Loucy (cell line): ENCODE results near the gene TBC1D22A.

Source experiments
- H2AFZ ChIP-seq: fragments of 200-600 bp; sonication (generic); 2 replicates; pipeline ENCODE4 v1.6.0; 2016; ENCODE audit warnings: antibody characterized with exemption, mild to moderate bottlenecking, low read length, moderate library complexity
- H3F3A ChIP-seq: fragments of 200-600 bp; 2 replicates; pipeline ENCODE4 v1.6.0; 2016; ENCODE audit warnings: antibody characterized with exemption, low read depth, mild to moderate bottlenecking
- H3K27me3 ChIP-seq: fragments of 200-600 bp; sonication (generic); 2 replicates; pipeline ENCODE4 v1.6.1; 2014; ENCODE audit warnings: low read length, mild to moderate bottlenecking; ENCODE audit not compliant: insufficient read depth, poor library complexity, severe bottlenecking
- H3K36me3 ChIP-seq: fragments of 200-600 bp; sonication (generic); 2 replicates; pipeline ENCODE4 v1.6.1; 2016; ENCODE audit warnings: low read length; ENCODE audit not compliant: insufficient read depth
- H3K4me1 ChIP-seq: fragments of 200-600 bp; sonication (generic); 2 replicates; pipeline ENCODE4 v1.5.1; 2014; ENCODE audit warnings: low read length, mild to moderate bottlenecking; ENCODE audit not compliant: insufficient read depth, poor library complexity, severe bottlenecking
- H3K4me2 ChIP-seq: fragments of 200-600 bp; sonication (generic); 2 replicates; pipeline ENCODE4 v1.6.0; 2014; ENCODE audit warnings: antibody characterized with exemption, low read length, low read depth, mild to moderate bottlenecking; ENCODE audit not compliant: poor library complexity, severe bottlenecking
- H3K4me3 ChIP-seq: fragments of 200-600 bp; sonication (generic); 2 replicates; pipeline ENCODE4 v1.5.1; 2014; ENCODE audit warnings: low read length, mild to moderate bottlenecking, mixed read lengths; ENCODE audit not compliant: poor library complexity, severe bottlenecking
- H3K79me2 ChIP-seq: fragments of 200-600 bp; sonication (generic); 2 replicates; pipeline ENCODE4 v1.6.1; 2014; ENCODE audit warnings: low read length; ENCODE audit not compliant: insufficient read depth
- H3K9ac ChIP-seq: fragments of 200-600 bp; sonication (generic); 2 replicates; pipeline ENCODE4 v1.6.0; 2014; ENCODE audit warnings: mild to moderate bottlenecking, low read depth, low read length, moderate library complexity; ENCODE audit not compliant: poor library complexity, severe bottlenecking
- H3K9me2 ChIP-seq: fragments of 200-600 bp; sonication (generic); replicated peaks from 2 replicates; pipeline ENCODE4 v1.6.1; 2016; ENCODE audit warnings: low read depth, low read length, mixed read lengths
- H3K9me3 ChIP-seq: fragments of 200-600 bp; sonication (generic); 2 replicates; pipeline ENCODE4 v1.6.1; 2014; ENCODE audit warnings: mild to moderate bottlenecking, antibody characterized with exemption, low read length, low read depth; ENCODE audit not compliant: insufficient read depth
- H4K20me1 ChIP-seq: fragments of 200-600 bp; sonication (generic); 2 replicates; pipeline ENCODE4 v1.6.0; 2014; ENCODE audit warnings: antibody characterized with exemption, low read length, mild to moderate bottlenecking; ENCODE audit not compliant: insufficient read depth, poor library complexity, severe bottlenecking
- EZH2phosphoT487 ChIP-seq: fragments of 200-600 bp; IDR thresholded peaks from 2 replicates; pipeline ENCODE4 v1.6.1; 2018; ENCODE audit warnings: antibody characterized with exemption, mild to moderate bottlenecking, moderate library complexity, borderline replicate concordance
- TF ChIP-seq, protein P1 (sequence below): fragments of 200-600 bp; sonication (generic); conservative IDR thresholded peaks from 2 replicates; pipeline ENCODE4 v1.5.1; 2014; ENCODE audit warnings: mild to moderate bottlenecking, antibody characterized with exemption, low read length

TBC1D22A gene

DNA sequence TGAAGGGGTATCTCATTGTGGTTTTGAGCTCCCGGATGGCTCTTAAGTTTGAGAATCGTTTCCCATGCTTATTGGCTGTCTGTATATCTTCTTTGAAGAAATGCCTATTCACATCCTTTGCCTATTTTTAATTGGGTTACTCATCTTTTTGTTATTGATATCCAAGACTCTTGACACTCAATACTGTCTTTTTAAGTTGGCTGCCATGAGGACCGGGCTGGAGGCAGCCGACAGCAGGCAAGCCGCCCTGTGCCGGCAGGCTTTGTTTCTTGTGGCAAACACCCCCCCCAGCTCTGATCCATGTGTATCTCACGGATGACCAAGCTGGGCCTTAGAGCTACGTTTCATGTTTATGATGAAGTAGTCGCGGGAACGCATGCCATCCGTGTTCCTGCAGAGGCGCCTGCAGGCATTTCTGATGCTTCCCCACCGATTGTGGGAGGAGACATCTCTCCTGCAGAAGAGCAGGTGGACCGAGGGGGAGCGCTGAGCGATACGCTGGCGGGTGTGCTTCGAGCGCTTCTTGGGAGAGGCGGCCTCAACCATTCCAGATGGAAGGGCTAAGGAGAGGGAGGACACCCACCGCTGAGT lies 95.8 kb downstream of the TBC1D22A start:
- H2AFZ ChIP-seq, result no peak overlapping the region
- H3K9me3 ChIP-seq, result no peaks in the 10 kb centered on the region
- H3F3A ChIP-seq, result no peaks in the 10 kb centered on the region
- no peak overlapping the region for H3K9ac ChIP-seq
- H3K4me2 ChIP-seq, result no peak overlapping the region
- H3K4me3 ChIP-seq, result no peak overlapping the region
- no peaks in the 10 kb centered on the region for H3K9me2 ChIP-seq
- no peak for TF ChIP-seq EZH2phosphoT487
- TF ChIP-seq, protein P1, sequence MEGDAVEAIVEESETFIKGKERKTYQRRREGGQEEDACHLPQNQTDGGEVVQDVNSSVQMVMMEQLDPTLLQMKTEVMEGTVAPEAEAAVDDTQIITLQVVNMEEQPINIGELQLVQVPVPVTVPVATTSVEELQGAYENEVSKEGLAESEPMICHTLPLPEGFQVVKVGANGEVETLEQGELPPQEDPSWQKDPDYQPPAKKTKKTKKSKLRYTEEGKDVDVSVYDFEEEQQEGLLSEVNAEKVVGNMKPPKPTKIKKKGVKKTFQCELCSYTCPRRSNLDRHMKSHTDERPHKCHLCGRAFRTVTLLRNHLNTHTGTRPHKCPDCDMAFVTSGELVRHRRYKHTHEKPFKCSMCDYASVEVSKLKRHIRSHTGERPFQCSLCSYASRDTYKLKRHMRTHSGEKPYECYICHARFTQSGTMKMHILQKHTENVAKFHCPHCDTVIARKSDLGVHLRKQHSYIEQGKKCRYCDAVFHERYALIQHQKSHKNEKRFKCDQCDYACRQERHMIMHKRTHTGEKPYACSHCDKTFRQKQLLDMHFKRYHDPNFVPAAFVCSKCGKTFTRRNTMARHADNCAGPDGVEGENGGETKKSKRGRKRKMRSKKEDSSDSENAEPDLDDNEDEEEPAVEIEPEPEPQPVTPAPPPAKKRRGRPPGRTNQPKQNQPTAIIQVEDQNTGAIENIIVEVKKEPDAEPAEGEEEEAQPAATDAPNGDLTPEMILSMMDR, result no peak
- H3K4me1 ChIP-seq, result no peaks in the 10 kb centered on the region
- no peaks in the 10 kb centered on the region for H3K36me3 ChIP-seq
- no peaks in the 10 kb centered on the region for H3K27me3 ChIP-seq
- no peaks in the 10 kb centered on the region for H4K20me1 ChIP-seq
- peaks cover 6% of the 10 kb centered on the region; the same call in 1 of the 2 replicates for H3K79me2 ChIP-seq

DNA sequence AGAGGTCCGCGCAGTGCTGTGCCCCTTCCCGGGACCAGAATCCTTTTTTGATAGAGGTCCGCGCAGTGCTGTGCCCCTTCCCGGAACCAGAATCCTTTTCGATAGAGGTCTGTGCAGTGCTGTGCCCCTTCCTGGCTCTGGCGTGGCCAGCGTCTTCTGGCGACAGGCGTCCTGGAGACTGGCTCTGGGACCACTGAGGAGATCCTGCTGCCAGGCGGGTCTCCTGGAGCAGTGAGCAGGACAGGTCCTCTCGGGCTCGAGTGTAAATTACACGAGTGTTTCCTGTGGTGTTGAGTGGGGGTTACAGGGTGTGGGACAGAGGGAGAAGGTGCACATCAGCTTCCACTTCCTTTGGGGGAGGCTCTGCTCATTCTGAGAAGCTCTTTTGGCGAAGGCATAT lies 98.1 kb downstream of the TBC1D22A start:
- Histone ChIP-seq H2AFZ (no peak overlapping the region), H4K20me1 (no peaks in the 10 kb centered on the region), H3K4me3 (no peak overlapping the region), H3K9ac (no peak overlapping the region), H3F3A (no peaks in the 10 kb centered on the region), H3K4me1 (no peaks in the 10 kb centered on the region), H3K9me3 (no peaks in the 10 kb centered on the region), H3K79me2 (peaks cover 6% of the 10 kb centered on the region; the same call in 1 of the 2 replicates), H3K36me3 (peaks cover 4% of the 10 kb centered on the region; the same call in 1 of the 2 replicates), H3K27me3 (no peaks in the 10 kb centered on the region), H3K9me2 (no peaks in the 10 kb centered on the region), H3K4me2 (no peak overlapping the region)
- no peak for TF ChIP-seq EZH2phosphoT487

DNA sequence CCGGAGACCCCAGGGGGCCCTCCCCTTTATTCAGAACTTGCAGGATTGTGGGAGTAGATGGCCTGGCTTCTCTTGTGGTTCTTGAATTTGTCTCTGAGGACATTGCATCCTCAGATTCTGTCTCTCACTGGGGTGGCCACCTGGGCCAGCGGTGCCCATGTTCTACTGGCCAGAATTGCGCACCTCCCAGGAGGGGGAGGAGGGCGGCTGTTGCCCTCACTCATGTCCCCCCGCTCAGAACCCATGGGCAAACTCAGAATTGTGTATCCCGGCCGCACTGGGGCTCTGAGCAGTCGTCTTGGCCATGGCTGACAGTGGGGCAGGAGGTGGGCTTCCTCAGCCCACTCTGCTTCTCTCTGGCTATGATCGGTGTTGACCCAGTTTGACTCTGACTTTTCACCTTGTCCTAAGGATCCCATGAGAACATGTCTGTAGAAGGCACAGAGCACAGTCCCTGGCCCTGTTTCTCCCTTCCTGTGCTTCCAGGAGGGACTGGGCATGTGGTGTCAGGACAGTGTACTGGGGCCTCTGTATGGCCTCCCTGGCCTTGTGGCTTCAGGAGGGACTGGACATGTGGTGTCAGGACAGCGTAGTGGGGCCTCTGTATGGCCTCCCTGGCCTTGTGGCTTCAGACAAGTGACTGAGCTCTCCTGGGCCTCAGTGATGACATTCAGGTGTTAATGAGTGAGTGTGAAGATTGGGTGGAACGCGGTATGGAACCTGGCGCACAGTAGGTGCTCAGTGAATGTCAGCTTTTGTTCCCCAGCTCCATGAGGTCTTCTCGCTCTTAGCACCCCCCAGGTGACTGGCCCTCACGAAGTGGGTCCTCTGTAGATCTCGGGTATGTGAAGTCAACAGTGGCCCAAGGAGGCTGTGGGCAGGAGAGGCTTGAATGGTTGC lies 99.3 kb downstream of the TBC1D22A start:
- H3K27me3 ChIP-seq, result no peaks in the 10 kb centered on the region
- TF ChIP-seq EZH2phosphoT487, result no peak
- TF ChIP-seq, protein P1, result no peak
- H4K20me1 ChIP-seq, result no peaks in the 10 kb centered on the region
- no peaks in the 10 kb centered on the region for H3K9me2 ChIP-seq
- H3K4me1 ChIP-seq, result no peaks in the 10 kb centered on the region
- no peaks in the 10 kb centered on the region; the same call in 1 of the 2 replicates for H3K79me2 ChIP-seq
- H3F3A ChIP-seq, result no peaks in the 10 kb centered on the region
- no peaks in the 10 kb centered on the region for H3K9me3 ChIP-seq
- peaks cover 4% of the 10 kb centered on the region; the same call in 1 of the 2 replicates for H3K36me3 ChIP-seq
- H2AFZ ChIP-seq, result no peak overlapping the region
- no peak overlapping the region for H3K9ac ChIP-seq
- H3K4me3 ChIP-seq, result no peak overlapping the region
- H3K4me2 ChIP-seq, result no peak overlapping the region
